Thyroid gland (tissue), 4 donors: ENCODE data around the gene SMG1.

Experiments used
- CTCF ChIP-seq, 6 experiments: fragments of 200-600 bp in 3 of 6; fragments of 450-650 bp in 3 of 6; sonication (generic) in 3 of 6; IDR thresholded peaks; one replicate each; pipeline ENCODE4 v1.5.1; 2016 to 2019; ENCODE audit warnings: antibody characterized with exemption in 6 of 6, mild to moderate bottlenecking in 2 of 6, inconsistent platforms in 1 of 6, moderate library complexity in 1 of 6
- POLR2A ChIP-seq, 2 donors: fragments of 450-650 bp; IDR thresholded peaks; one replicate each; pipeline ENCODE4 v1.6.1; 2017; ENCODE audit warnings: antibody characterized with exemption in 2 of 2, mild to moderate bottlenecking in 2 of 2, moderate library complexity in 1 of 2

- TF ChIP-seq CTCF (IDR thresholded peaks at IDR 0.05) (no peak), POLR2A (IDR thresholded peaks at IDR 0.05) (no peak)
Observed at GRCh38 chr16:18799500-18799899, 126.7 kb downstream of the SMG1 start.
